DMS114 treated with DMSO at 0.1 percent for 48 hours (cell line): ENCODE data around the gene PTPRA.
A peak's percentile ranks its signal among the peaks of the same experiment; 100 is the strongest.
"Not testable (repeated sequence)": the region's sequence is repeated elsewhere in the genome, so short reads cannot be mapped to it uniquely, and the experiment has no call there.

ENCODE experiments used
- DNase-seq: peaks from one replicate; lab custom pipeline; 2025; ENCODE audit not compliant: unreplicated experiment; lab: John Stamatoyannopoulos, UW

PTPRA gene

GRCh38 chr20:3039426-3039825 is 166.1 kb downstream of the PTPRA start:
- DNase-seq = no peak

- no peak for DNase-seq
These were observed 166.8 kb downstream of the PTPRA start for GRCh38 chr20:3040086-3040485.

GRCh38 chr20:3041854-3042409 is 168.7 kb downstream of the PTPRA start:
- DNase-seq = no peak

GRCh38 chr20:3042625-3043024 is 169.3 kb downstream of the PTPRA start:
- no peak for DNase-seq

GRCh38 chr20:3043322-3043721 is 170.0 kb downstream of the PTPRA start, which contains the start of gene GNRH2:
Gene GNRH2, plus strand, starts transcription at chr20:3043622. Its CDS starts 793 bp downstream, at chr20:3044415.
- DNase-seq = no peak

GRCh38 chr20:3044336-3044965 is 171.2 kb downstream of the PTPRA start:
- DNase-seq = no peak

GRCh38 chr20:3045042-3045815 is 171.9 kb downstream of the PTPRA start:
- peak; percentile 48 for DNase-seq

GRCh38 chr20:3045816-3046676 is 172.8 kb downstream of the PTPRA start, which contains the start of gene MRPS26:
Gene MRPS26, plus strand, starts transcription at chr20:3046052. Its CDS starts 17 bp downstream, at chr20:3046069.
- DNase-seq = peak; percentile 57

- DNase-seq = no peak
These were observed 173.6 kb downstream of the PTPRA start for GRCh38 chr20:3046677-3047462.

GRCh38 chr20:3047486-3048419 is 174.5 kb downstream of the PTPRA start:
- no peak for DNase-seq

GRCh38 chr20:3051385-3052019 is 178.2 kb downstream of the PTPRA start:
- DNase-seq = no peak

- DNase-seq = no peak
These were observed 186.2 kb downstream of the PTPRA start for GRCh38 chr20:3059489-3059888.

GRCh38 chr20:3064119-3064518 is 190.8 kb downstream of the PTPRA start:
- DNase-seq = not testable (repeated sequence)

GRCh38 chr20:3067139-3068014 is 194.1 kb downstream of the PTPRA start:
- DNase-seq = no peak

- DNase-seq = no peak
These were observed 194.8 kb downstream of the PTPRA start for GRCh38 chr20:3068075-3068474.

- DNase-seq = no peak
These were observed 196.0 kb downstream of the PTPRA start for GRCh38 chr20:3068986-3069900.

GRCh38 chr20:3070725-3071124 is 197.4 kb downstream of the PTPRA start:
- DNase-seq = no peak
